Measurements from ENCODE around the gene OR8D4. TPM values are rescaled to one million over a fixed set of nuclear protein-coding genes. Genes with fewer than 3 reads are reported as not detected.

The OR8D4 gene
- total RNA-seq (2013; cell fraction: nucleolus; rRNA removed): not detected in 2 replicates
- total RNA-seq (2014; rRNA removed): not detected in 2 replicates
- total RNA-seq (2014; rRNA removed; fragmentation: Illumina TruSeq; extraction: Trizol): not detected in 2 replicates
- not detected in 2 replicates for total RNA-seq (2021)
- not detected for polyA plus RNA-seq (2011; ENCODE audit: low read depth)
- not detected in 2 replicates for polyA plus RNA-seq (2011; rRNA removed)
- polyA plus RNA-seq (2011; cell fraction: cytosol; rRNA removed): not detected in 2 replicates
- polyA plus RNA-seq (2011; cell fraction: nucleus; rRNA removed): not detected in 2 replicates
- polyA plus RNA-seq (2012): not detected in 2 replicates
- polyA plus RNA-seq (2014; fragmentation: Illumina TruSeq; extraction: Trizol): not detected in 2 replicates
- polyA plus RNA-seq (2014; fragmentation: Nextera tagmentation; extraction: Ambion mirVana): not detected
- not detected in 2 replicates for polyA plus RNA-seq (2014; rRNA removed)
- not detected for polyA plus RNA-seq (2016; fragmentation: Nextera tagmentation; extraction: Ambion mirVana)
- polyA minus RNA-seq (2011; rRNA and poly(A)+ RNA removed): not detected in 2 replicates
- not detected in 2 replicates for polyA minus RNA-seq (2011; cell fraction: cytosol; rRNA and poly(A)+ RNA removed)
- not detected in 2 replicates for polyA minus RNA-seq (2011; cell fraction: nucleus; rRNA and poly(A)+ RNA removed)
- not detected for Bru-seq, nascent RNA
- percentile 11 among the genes with signal in this experiment for BruChase-seq, experiment 1, labeled RNA remaining after a 6-hour chase
- BruChase-seq, experiment 2, labeled RNA remaining after a 2-hour chase: not detected
- long read RNA-seq, experiment 1: 0 reads
- long read RNA-seq, experiment 2: 0 reads

- no peak within 1 kb of the TSS for H3K4me2 ChIP-seq (ENCODE audit: control insufficient read depth, insufficient read depth)
- no peaks in the 10 kb centered on the region for H3K79me2 ChIP-seq (ENCODE audit: control insufficient read depth, insufficient read depth, low read length)
- H4K20me1 ChIP-seq (ENCODE audit: control insufficient read depth, insufficient read depth): no peaks in the 10 kb centered on the region
- TF ChIP-seq NFYA (IDR thresholded peaks at IDR 0.05; ENCODE audit: borderline replicate concordance, low read depth, low read length) (no peak), IKZF1 (conservative IDR thresholded peaks at IDR 0.05) (no peak), EGR1 (IDR thresholded peaks at IDR 0.05; ENCODE audit: borderline replicate concordance in 1 of 2, low read depth in 2 of 2, low read length in 2 of 2) (no peak), PML (IDR thresholded peaks at IDR 0.05; ENCODE audit: low read length) (no peak), SUZ12 (IDR thresholded peaks at IDR 0.05; ENCODE audit: unreplicated experiment) (no peak), ZBTB33 (IDR thresholded peaks at IDR 0.05) (no peak), NR2C1 (IDR thresholded peaks at IDR 0.05) (no peak)
- H3K9me3 ChIP-seq (replicated peaks; ENCODE audit: control insufficient read depth, insufficient read depth, low read length): no peaks in the 10 kb centered on the region
- ChIA-PET POLR2A (no interaction called here), CTCF (no interaction called here), SMC1A (ENCODE audit: uncharacterized antibody, unreplicated experiment) (no interaction called here), RAD21 (ENCODE audit: unreplicated experiment) (no interaction called here)
- no peak for ATAC-seq
- peaks cover 6% of the 10 kb centered on the region; the same call in 1 of the 2 replicates for H3K4me1 ChIP-seq (ENCODE audit: control insufficient read depth, insufficient read depth, low read length)
- H3K36me3 ChIP-seq (ENCODE audit: control insufficient read depth in 2 of 2, insufficient read depth in 2 of 2, low read length in 1 of 2): no peaks in the 10 kb centered on the region
- H3K27me3 ChIP-seq (replicated peaks in 1 of 2; ENCODE audit: control insufficient read depth in 2 of 2, insufficient read depth in 2 of 2, low read length in 1 of 2): no peaks in the 10 kb centered on the region; a peak in 1 of 4 replicates
- FAIRE-seq: no peak
- no peak for DNase-seq (ENCODE audit: low read depth, low spot score)
- H3K9ac ChIP-seq (ENCODE audit: control insufficient read depth, insufficient read depth, low read length): no peak within 1 kb of the TSS
- BruUV-seq (replicated peaks): no TSS peak
- in situ Hi-C loops (cut with MboI): no loop called here
- no peak within 1 kb of the TSS for H3K27ac ChIP-seq (ENCODE audit: control insufficient read depth, insufficient read depth)
- no peak within 1 kb of the TSS for H3K4me3 ChIP-seq
- no peak within 1 kb of the TSS for H2AFZ ChIP-seq (ENCODE audit: control insufficient read depth, low read depth, low read length)
- WGBS (ENCODE audit: insufficient coverage, insufficient replicate concordance, low lambda C conversion rate, missing lambda C conversion rate): 15% methylated on average over 1 of the region's 1 CpG
- intact Hi-C loops (cut with micrococcal nuclease; ENCODE audit: unreplicated experiment): no loop called here
These were observed at the start of gene OR8D4 for GRCh38 chr11:123901867-123902266. Gene OR8D4 (plus strand): TSS chr11:123902167. CDS start chr11:123906432, 4,265 bp downstream.

Data from GM12878 (cell line).